NCI-H2196 treated with DMSO at 0.1 percent for 48 hours (cell line): Measurements from ENCODE around the gene MATK.
"Not testable (repeated sequence)": the region's sequence is repeated elsewhere in the genome, so short reads cannot be mapped to it uniquely, and the experiment has no call there.

Experiments
- DNase-seq: peaks from one replicate; lab custom pipeline; 2025; ENCODE audit not compliant: unreplicated experiment; lab: John Stamatoyannopoulos, UW

Gene MATK

DNA sequence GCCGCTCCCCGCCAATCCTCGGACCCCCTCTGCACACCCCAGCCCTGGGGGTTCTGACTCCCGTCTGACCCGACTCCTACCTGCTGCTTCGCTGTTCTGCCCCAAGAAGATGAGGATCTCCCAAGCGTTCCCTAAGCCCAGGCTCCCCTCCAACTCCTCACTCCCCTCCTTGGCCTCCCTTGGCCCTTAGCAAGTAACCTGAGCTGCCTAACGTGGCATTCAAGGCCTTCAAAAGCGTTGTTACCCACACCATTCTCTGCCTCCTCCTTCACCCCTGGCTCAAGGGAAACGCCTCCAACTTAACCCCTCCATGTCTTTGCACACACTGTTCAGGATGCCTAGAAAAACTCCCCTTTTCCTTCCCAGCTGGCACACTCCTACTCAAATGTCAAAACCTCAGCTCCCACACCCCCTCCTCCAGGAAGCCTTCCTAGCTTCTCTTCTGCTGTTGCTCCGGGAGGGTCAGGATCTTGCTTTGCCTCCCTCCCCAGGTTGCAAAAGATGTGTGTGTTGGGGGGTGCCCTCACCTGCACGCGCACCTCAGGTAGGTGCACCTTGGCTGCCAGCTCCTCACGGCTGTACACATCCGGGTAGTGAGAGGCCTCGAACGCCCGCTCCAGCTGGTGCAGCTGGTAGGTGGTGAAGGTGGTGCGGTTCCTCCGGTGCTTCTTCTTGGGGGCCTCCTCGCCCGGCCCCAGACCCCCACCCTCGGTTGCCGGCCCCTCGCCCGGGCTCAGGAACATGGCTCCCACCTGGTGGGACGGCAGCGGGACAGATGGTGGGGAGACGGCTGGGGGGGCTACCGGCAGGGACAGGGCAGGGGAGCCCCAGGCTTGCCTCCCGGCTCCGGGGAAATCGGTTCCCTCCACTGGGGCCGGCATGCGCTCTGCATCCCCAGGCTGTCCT lies 14.9 kb downstream of the MATK start:
- no peak for DNase-seq

DNA sequence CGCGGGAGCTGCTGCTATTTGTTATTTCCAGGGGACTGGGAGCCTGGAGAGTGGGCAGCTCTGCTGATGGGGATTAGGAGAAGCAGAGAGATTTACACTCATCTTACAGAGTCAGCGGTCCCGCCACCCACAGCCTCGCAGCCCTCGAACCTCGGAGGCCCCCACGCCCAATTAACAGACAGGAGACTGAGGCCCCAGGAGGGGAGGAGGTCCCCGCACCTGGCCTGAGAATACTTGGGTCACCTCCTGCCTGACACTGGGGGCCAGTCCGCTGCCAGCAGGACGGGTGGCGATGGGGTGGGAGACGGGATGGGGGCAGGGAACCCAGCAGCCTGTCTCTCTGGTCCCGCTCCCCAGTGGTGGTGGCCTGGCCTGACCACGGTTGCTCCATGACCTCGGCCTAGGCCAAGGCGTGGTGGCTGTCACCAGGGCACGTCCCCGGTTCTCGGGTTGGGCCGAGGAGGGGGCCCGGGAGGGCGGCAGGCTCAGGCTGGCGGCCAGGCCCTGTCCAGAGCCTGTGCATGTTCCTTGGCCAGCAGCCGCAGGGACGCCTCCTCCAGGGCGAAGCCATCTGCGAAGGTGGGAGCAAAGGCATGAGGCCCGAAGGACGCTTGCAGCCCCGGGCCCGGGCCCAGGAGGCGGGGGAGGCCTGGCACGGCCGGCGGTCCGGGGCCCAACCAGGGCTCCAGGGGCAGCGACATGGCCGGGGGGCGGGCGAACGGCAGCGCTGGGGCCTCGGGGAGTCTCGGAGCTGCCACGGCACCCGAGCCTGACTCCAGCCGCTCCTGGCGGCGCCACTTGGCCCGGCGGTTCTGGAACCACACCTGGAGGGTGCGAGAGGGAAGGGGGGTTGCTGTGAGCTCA lies 15.8 kb downstream of the MATK start:
- no peak for DNase-seq

DNA sequence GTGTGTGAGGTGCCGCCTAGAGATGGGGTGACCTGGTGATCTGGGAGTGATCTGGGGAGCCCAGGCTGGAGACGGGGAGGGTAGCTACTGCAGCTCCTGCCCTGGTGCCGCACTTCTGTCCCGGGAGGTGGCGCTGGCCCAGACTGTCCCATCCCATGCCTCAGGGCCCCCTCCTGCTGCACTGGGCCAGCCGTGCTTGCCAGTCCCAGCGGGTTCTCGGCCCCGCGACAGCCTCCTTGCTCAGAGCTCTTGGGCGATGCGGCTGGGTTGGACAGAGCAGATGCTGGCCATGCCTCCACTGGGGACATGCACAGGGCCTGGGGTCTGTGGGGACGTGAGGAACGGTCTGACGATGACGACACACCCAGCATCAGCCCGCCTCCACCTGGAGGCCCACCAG lies 16.7 kb downstream of the MATK start:
- no peak for DNase-seq

DNA sequence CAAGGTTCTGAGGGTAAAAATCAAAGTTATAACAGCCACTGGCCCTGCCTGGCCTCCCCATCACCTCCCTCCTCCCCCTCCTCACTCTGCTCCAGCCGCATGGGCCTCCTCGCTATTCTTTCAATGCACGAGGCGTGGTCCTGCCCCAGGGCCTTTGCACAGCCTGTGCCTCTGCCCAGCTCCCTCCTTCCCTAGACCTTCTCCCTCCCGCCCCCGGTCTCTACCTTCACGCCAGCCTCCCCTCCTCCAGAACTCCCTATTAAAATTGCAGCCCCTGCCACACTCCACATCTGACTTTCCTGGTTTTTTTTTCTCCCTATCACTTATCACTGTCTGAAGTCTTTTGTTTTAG lies 17.5 kb downstream of the MATK start:
- no peak for DNase-seq

DNA sequence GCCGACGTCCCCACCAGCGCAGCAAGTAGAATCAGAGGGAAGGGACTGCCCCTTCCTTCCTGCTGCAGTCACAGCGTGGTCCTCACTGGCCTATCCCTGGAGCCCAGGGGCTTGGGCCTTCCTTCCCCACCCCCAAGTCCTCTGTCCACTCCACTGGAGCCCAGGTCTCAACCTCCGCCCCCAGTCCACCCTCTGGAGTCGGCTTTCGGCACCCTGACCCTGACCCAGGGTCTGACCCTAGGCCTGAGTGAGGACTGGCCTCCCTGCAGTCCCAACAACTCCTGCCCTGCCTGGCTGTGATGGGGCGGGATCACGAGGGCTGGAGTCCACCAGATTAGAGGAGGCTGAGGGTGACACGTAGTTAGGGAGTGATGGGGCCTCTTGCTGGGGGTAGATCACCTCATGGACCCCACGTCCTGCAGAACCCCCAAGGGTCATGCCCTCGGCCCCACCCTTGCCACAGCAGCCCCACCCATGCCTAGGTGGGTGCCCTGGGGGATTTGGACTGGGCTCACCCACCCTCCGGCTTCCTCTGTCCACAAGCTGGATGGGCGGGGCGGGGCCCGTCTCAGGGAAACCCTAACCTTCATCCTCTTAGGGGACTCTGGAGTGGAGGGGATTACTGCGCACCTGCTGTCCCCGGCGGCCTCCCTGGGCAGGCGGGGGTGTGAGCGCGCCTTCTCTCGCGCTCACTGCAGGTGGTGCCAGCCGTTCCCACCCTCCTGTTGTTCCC lies 18.0 kb downstream of the MATK start:
- no peak for DNase-seq

DNA sequence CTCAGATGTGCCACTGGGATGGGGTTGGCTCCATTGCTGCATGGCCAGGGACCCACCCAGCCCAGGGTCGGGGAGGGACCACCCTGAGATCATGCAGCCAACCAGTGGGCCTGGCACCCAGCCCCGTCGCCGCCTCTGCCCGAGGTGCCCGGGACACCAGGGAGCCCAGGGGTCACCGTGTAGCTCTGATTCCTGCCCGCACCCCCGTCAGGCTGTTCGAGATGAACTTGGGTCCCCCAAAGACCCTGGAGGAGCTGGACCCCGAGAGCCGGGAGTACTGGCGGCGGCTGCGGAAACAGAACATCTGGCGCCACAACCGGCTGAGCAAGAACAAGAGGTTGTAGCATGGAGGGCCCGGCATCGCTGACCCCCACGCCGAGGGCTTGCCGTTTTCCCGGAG lies 19.1 kb downstream of the MATK start:
- DNase-seq = no peak

DNA sequence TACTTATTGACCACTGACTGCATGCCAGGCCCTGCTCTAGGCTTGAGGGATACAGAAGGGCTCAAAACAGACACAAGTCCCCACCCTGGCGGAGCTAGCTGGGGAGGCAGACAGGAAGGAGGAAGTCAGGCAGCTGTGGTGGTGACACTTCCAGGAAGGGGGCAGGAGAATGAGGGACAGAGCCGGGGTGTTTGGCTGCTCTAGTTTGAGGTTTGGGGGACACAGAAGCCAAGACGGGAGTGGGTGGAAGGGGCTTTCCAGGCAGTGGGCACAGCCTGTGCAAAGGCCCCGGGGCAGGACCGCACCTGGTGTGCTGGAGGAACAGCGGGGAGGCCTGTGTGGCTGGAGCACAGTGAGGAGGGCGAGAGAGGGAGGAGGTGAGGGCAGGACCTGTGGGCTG lies 19.7 kb downstream of the MATK start:
- no peak for DNase-seq

DNA sequence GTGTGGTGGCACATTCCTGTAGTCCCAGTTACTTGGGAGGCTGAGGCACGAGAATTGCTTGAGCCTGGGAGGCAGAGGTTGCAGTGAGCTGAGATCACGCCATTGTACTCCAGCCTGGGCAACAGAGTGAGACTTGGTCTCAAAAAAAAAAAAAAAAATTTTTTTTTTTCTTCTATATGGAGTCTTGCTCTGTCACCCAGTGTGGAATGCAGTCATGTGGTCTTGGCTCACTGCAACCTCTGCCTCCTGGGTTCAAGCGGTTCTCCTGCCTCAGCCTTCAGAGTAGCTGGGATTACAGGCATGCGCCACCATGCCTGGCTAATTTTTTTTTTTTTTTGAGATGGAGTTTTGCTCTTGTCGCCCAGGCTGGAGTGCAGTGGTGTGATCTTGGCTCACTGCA lies 20.4 kb downstream of the MATK start:
- DNase-seq = not testable (repeated sequence)

DNA sequence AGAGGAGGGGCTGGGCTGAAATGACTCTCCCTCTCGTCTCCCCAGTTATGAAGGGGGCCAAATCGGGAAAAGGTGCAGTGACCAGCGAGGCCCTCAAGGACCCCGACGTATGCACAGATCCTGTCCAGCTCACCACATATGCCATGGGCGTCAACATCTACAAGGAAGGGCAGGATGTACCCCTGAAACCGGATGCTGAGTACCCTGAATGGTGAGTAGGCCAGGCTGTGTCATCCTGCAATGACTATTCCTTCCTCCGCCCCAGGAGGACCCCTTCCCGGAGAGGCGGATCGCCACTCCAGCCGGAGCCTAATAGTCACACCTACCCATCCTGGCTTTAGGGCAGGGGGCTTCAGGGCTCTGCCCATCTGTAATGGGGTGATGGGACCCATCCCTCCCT lies 21.1 kb downstream of the MATK start:
- no peak for DNase-seq

DNA sequence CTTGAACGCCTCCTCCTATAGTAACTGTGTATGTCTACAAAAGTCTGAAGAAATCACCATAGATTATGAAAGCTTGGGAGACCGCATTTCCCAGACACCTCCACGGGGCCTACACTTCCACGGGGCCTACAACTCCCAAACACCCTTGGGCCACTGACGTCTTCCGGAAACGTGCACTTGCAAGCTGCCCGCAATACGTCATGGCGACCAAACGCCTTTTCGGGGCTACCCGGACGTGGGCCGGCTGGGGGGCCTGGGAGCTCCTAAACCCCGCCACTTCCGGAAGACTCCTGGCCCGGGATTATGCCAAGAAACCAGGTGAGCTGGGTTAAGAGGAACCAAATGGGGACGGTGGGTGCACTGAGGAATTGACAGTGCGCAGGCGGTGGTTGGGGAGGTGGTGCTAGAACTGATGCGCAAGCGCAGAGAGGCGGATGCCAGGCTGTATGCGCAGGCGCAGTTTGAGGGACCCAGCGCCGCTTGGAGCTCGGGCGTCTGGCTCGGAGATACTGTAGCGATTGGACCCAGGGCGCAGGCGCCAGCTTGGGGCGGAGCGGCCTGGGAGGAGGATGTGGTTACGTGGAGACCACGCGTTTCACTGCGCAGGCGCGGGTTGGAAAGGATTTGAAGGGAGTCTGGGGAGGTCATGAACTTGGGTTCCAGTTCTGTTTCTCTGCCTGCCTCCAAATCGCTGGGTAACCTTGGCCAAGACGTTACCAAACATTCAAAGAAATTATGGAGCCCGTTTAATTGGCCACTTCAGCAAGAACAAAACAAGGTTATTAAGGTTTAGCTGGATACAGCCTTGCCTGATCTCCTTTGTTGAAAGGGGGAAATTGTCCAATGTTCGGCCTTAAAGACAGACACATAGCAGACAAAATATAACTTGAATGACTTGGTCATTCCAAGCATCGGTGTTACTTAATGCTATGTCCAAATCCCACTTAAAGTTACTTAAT lies 23.4 kb downstream of the MATK start, which contains the start of gene MRPL54:
MRPL54 (plus strand) TSS at position 182 of the 959 bp plus-strand sequence; CDS start at position 201, 19 bp downstream.
- DNase-seq = peak; percentile 98

DNA sequence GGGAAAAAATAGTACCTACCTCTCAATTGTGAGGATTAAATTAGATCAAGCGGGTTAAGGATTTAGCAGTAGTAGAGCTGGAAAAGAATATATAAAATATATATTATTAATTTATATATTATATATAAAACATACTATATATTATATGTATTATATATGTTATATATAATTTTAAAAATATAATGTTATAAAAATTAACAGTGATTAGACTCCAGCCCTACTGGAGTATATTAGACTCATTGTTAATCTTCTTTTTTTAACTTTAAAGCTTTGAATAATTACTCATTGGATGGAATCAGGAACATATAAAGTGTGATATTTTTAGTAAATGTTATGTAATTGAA lies 24.1 kb downstream of the MATK start:
- DNase-seq = no peak

DNA sequence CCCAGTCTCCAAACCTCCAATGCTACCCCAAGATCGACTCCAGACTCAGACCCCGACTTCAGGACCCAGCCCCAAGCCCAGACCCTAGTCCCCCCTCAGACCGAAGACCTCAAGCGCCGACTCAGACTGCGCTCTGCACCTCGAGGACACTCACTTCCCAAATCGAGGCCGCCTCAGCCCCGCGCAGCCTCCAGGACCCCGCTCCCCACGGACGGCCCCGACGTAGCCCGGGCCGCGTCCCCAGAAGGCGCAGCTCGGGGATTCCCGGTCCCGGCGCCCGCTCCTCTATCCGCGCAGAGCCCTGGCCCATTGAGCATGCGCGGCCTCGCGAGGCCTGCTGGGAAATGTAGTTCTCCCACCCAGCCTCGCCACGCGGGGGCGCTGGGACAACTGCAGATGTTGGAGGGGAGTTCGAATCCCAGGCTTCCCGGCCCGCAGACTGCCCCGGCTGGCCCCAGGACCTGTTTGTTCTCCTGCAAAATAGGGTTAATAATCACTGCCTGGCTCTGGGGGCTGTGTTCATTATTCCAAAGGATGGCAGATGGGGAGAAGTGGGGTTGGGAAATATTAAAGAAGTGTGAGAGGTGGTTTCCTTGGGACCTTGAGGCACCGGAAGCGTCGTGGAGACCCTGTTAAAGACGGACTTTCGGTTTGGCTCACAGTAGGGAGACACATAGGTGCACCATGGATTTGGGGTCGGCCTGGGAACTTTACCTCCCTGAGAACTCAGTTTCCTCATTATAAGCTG lies 24.6 kb downstream of the MATK start, which contains the start of gene APBA3:
APBA3 (minus strand) TSS at position 311 of the 748 bp plus-strand sequence. CDS start 1,428 bp downstream, outside the sequence.
- peak; percentile 74 for DNase-seq

DNA sequence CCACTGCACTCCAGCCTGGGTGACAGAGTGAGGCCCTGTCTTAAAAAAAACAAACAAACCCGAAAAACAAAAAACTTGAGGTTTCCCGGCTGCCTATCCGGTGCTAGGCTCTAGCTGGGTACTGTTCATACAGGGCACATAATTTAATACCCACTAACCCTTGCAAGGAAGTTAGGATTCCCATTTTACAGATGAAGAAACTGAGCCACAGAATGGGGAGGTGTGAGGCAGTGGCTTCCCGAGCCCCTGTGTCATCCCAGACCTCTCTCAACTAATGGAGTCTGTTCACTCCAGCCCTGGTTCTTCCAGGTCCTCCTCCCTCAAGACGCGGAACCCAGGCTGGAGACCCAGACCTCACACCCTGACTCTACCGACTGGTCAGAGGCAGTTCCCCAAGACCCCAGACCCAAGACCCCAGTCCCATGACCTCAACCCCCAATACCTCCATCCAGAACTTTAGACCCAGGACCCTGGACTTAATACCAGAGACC lies 25.3 kb downstream of the MATK start:
- DNase-seq = no peak

DNA sequence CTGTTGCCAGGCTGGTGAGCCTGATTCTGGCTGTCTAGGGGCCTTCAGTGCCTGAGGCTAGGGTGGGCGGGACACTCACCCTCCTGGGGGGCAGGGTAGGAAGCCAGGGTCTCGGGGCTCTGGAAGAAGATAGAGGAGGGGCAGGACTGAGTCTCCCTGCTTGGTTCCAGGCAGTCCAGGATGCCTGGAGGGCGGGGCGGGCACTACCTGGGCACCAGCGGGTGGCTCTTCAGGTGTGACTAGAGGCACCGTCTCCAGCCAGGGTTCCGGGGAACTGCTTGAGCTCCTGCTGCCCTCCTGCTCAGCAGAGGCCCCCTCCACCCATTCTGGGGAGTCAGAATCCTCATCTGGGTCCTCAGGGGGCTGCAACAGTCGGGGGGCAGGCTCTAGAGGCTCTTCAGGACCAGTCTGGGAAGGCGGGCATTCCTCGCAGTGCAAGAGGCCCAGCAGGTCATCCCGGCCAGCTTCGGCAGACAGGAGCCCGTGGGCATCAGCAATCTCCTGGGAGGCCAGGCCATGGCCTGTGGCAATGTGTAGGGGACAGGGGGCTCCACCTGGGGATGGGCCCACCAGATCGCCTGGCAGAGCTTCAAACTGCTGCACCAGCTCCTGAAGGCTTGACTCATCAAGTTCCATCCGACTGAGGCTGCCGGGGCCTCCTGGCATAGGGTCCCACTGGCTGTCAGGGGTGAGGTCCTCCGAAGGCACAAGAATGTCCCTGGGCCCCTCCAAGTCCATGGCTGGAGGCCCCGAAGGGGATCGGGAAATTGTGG lies 26.5 kb downstream of the MATK start:
- DNase-seq = no peak

DNA sequence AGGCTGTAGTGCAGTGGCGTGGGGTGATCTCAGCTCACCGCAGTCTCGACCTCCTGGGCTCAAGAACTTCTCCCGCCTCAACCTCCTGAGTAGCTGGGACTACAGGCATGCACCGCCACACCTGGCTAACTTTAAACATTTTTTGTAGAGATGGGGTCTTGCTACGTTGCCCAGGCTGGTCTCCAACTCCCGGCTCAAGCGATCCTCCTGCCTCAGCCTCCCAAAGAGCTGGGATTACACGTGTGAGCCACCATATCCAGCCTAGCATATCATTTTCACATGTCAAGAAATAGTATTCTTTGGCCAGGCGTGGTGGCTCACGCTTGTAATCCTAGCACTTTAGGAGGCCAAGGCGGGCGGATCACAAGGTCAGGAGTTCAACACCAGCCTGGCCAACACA lies 27.9 kb downstream of the MATK start:
- DNase-seq = not testable (repeated sequence)

DNA sequence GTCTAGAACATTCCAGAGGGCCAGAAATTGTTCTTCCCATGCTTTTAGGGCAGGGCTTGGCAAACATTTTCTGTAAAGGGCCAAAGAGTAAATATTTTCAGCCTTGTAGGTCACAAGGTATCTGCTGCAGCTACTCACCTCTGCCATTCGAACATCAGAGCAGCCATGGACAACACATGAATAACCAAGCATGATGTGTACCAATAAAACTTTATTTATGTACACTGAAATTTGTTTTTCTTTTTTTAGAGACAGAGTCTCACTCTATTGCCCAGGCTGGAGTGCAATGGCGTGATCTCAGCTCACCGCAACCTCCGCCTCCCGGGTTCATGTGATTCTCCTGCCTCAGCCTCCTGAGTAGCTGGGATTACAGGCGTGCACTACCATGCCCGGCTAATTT lies 28.5 kb downstream of the MATK start:
- DNase-seq = not testable (repeated sequence)

DNA sequence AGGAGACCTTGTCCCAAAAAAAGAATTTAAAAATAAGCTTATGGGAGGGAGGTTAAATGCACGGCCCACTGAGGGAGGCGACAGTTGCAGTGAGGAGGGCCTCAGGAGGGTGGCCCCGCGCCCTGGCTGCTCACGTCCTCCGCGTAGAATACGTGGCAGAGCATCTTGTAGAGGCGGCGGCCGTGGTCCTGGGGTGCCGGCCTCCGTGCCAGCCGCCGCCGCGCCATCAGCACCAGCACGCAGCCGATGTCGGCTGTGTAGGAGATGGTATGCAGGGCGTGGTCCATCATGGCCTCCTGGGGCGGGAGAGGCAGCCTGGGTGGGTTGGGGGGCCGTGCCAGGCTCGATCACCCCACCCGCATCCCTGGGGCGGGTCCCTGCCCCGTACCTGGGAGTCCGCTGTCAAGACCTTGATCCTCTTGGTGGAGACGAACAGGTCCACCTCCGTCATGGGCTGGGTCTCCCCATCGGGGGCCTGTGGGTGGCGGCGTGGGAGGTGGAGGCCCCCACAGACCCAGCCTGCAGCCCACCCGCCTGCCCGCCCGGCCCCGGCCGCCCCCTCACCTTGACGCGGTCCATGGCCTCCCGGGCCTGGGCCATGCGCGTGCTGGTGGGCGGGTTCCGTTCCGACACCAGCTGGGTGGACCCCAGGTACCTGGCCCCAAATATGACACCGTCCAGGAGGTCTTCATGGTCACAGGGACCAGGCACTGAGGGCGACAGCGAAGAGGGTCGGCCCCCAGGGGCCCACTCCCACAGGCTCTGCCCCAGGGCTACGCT lies 32.4 kb downstream of the MATK start:
- no peak for DNase-seq

DNA sequence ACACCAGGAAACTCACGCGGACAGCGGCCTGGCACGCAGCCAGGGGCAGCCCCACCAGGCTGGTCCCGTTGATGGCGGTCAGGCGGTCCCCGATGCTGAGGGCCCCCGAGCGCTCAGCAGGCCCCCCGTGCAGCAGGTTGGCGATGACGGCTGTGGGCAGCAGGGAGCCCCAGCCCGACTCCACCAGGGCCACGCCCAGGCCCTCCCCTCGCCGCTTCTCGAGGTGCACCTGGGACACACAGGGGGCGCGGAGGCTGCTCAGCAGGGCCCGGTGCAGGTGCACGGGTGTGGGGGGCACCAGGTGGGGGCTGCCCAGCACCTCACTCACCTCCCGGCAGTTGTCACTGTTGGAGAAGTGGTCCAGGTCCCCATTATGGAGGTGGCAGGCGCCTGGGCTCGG lies 33.7 kb downstream of the MATK start:
- DNase-seq = no peak
